Transverse colon (tissue), 4 donors: ENCODE data around the gene PITRM1. TPM values are rescaled to one million over a fixed set of nuclear protein-coding genes. Genes with fewer than 3 reads are reported as not detected.

Experiments
- DNase-seq: peaks from one replicate; pipeline ENCODE4 v3.0.0-alpha.2; 2019
- H3K27ac ChIP-seq, 4 donors: fragments of 200-600 bp; sonication (generic); 2 replicates each; pipeline ENCODE4 v1.5.1; 2016 to 2018; ENCODE audit warnings: inconsistent platforms in 4 of 4
- H3K27me3 ChIP-seq: fragments of 200-600 bp; sonication (generic); 2 replicates; pipeline ENCODE4 v1.5.1; 2017; ENCODE audit warnings: inconsistent platforms
- H3K36me3 ChIP-seq, 4 donors: fragments of 200-600 bp; sonication (generic); 2 replicates each; pipeline ENCODE4 v1.5.1; 2017 to 2019; ENCODE audit warnings: inconsistent platforms in 4 of 4
- H3K4me1 ChIP-seq, 4 donors: fragments of 200-600 bp; sonication (generic); 2 replicates each; pipeline ENCODE4 v1.5.1; 2017 to 2020; ENCODE audit warnings: inconsistent platforms in 4 of 4
- H3K4me3 ChIP-seq, 4 donors: fragments of 200-600 bp; sonication (generic); 1 replicate in 1 of 4; 2 replicates in 3 of 4; pipeline versions ENCODE4 v1.5.1 to v1.6.1; 2017 to 2019; ENCODE audit warnings: inconsistent platforms in 4 of 4
- H3K9me3 ChIP-seq, 2 donors: fragments of 200-600 bp; sonication (generic); 2 replicates each; pipeline ENCODE4 v1.5.1; 2017 to 2019; ENCODE audit warnings: inconsistent platforms in 2 of 2
- EP300 ChIP-seq: sonication (generic); formaldehyde crosslinking; IDR thresholded peaks from one replicate; pipeline ENCODE4 v1.6.1; 2017; ENCODE audit warnings: antibody characterized with exemption, low read depth
- POLR2A ChIP-seq: fragments of 450-650 bp; IDR thresholded peaks from one replicate; pipeline ENCODE4 v1.6.1; 2016; ENCODE audit warnings: antibody characterized with exemption, mild to moderate bottlenecking, moderate library complexity
- POLR2AphosphoS5 ChIP-seq, 3 donors: sonication (generic); formaldehyde crosslinking; IDR thresholded peaks; one replicate each; pipeline ENCODE4 v1.6.1; 2016; ENCODE audit warnings: antibody characterized with exemption in 3 of 3
- WGBS, 2 donors: methylation state at CpG; one replicate each; pipeline ENCODE4 v1.1.5; 2018; ENCODE audit warnings: low coverage in 1 of 2; 5-methylcytosine and 5-hydroxymethylcytosine counted together
- in situ Hi-C, 4 donors: fragments of 200-750 bp; cut with MboI; loops; one replicate each; pipeline versions ENCODE4 v1.15.0 to v1.15.1; 2017; ENCODE audit warnings: low sequenced_read_pairs in 3 of 4, low pct_ligation_motif_present in 1 of 4, low pct_unique_long_range_greater_than_20kb in 1 of 4
- intact Hi-C: fragments of 100-400 bp; cut with DNase I; formaldehyde crosslinking; loops from one replicate; pipeline ENCODE4 v1.15.1; 2023; ENCODE audit warnings: low total_unique reads
- total RNA-seq, 4 donors: library from RNA; depleted of rRNA; stranded (reverse); fragments of >200 nt; gene quantifications; one replicate each; pipeline ENCODE4 v1.1.0, GENCODE V29; 2016
- TF ChIP-seq, protein P1 (sequence below), 5 experiments: fragments of 200-600 bp in 3 of 5; fragments of 450-650 bp in 2 of 5; sonication (generic) in 3 of 5; IDR thresholded peaks; 1 replicate in 2 of 5; 2 replicates in 3 of 5; pipeline ENCODE4 v1.5.1; 2016 to 2017; ENCODE audit warnings: antibody characterized with exemption in 5 of 5, inconsistent platforms in 3 of 5, mild to moderate bottlenecking in 2 of 5, moderate library complexity in 1 of 5

Gene PITRM1
- total RNA-seq, 4 donors from 2014 or later: 50.9 to 108 (median 67.6) TPM

DNA sequence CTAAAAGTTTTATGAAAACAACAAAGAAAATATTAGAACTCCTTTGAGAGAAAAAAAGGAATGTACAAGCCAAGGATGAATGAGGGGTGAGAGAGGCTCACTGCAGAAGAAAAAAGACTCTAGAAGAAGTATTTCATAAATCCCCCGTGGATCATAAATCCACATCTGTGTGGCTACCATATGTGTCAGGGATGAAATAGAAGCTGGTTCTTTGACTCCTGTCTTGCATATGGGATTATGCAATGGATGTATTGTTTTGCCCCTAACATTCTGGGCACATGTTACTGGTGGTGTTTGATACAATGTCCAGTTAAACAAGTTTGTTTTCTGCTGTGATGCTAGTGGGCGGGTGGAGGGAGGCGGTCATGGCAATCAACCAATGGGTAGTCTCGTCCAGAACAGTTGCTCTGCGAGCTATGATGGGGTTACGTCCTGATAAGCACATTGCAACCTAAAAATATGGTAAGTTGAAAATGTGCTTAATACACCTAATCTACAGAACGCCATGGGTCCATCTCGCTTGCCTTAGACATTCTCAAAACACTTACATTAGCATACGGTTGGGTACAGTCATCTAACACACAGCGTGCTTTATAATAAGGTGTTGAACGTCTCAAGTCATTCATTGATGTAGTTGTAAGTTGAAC, 34.1 kb upstream of the PITRM1 start:
- in situ Hi-C loops (loop anchor here in 2 of 4 donors (25.0 kb wide), 2 partner anchors 1306 to 1556 kb away; no protein-coding TSS in a partner anchor), intact Hi-C loops (no loop called here)
- H3K27me3 ChIP-seq: no peaks in the 10 kb centered on the region
- H3K36me3 ChIP-seq: no peaks in the 10 kb centered on the region
- no peaks in the 10 kb centered on the region for H3K9me3 ChIP-seq
- no peak overlapping the region for H3K27ac ChIP-seq
- TF ChIP-seq, protein P1, sequence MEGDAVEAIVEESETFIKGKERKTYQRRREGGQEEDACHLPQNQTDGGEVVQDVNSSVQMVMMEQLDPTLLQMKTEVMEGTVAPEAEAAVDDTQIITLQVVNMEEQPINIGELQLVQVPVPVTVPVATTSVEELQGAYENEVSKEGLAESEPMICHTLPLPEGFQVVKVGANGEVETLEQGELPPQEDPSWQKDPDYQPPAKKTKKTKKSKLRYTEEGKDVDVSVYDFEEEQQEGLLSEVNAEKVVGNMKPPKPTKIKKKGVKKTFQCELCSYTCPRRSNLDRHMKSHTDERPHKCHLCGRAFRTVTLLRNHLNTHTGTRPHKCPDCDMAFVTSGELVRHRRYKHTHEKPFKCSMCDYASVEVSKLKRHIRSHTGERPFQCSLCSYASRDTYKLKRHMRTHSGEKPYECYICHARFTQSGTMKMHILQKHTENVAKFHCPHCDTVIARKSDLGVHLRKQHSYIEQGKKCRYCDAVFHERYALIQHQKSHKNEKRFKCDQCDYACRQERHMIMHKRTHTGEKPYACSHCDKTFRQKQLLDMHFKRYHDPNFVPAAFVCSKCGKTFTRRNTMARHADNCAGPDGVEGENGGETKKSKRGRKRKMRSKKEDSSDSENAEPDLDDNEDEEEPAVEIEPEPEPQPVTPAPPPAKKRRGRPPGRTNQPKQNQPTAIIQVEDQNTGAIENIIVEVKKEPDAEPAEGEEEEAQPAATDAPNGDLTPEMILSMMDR (IDR thresholded peaks at IDR 0.05): no peak
- TF ChIP-seq EP300: no peak
- TF ChIP-seq POLR2AphosphoS5 (IDR thresholded peaks at IDR 0.05): no peak
- TF ChIP-seq POLR2A: no peak
- 82 to 90% methylated on average over 8 to 11 of the region's 11 CpGs for WGBS, 2 donors
- DNase-seq: no peak
- H3K4me1 ChIP-seq: no peaks in the 10 kb centered on the region
- no peak overlapping the region for H3K4me3 ChIP-seq

DNA sequence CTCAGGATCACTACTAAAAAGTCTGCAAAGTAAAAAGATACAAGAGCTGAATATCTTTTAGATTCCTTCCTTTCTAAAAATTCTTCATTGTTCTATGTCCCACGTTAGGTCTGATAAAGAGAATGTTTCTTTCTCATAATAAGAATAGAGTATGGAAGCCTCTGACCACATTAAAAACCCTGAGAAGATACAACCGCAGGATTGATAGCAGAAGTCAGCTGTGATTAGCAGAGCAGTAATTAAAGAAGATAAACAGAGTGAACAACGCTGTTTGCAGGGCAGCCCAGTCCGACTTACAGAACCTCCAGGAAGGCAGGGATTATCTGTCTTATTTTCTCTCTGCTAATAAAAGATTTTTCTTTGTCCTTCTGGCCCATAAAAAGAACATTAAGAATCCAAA, 31.4 kb upstream of the PITRM1 start:
- H3K27me3 ChIP-seq: peaks cover 7% of the 10 kb centered on the region
- TF ChIP-seq EP300 (no peak), POLR2A (no peak), POLR2AphosphoS5 (IDR thresholded peaks at IDR 0.05) (no peak)
- TF ChIP-seq, protein P1 (IDR thresholded peaks at IDR 0.05): no peak
- no peaks in the 10 kb centered on the region for H3K4me1 ChIP-seq
- in situ Hi-C loops: loop anchor here in 2 of 4 donors (25.0 kb wide), 2 partner anchors 1308 to 1558 kb away; no protein-coding TSS in a partner anchor
- no peak for DNase-seq
- H3K9me3 ChIP-seq: no peaks in the 10 kb centered on the region
- H3K4me3 ChIP-seq: no peak overlapping the region
- intact Hi-C loops: no loop called here
- no peaks in the 10 kb centered on the region for H3K36me3 ChIP-seq
- WGBS, 2 donors: 52 to 54% methylated on average over 4 of the region's 4 CpGs
- H3K27ac ChIP-seq: no peak overlapping the region

DNA sequence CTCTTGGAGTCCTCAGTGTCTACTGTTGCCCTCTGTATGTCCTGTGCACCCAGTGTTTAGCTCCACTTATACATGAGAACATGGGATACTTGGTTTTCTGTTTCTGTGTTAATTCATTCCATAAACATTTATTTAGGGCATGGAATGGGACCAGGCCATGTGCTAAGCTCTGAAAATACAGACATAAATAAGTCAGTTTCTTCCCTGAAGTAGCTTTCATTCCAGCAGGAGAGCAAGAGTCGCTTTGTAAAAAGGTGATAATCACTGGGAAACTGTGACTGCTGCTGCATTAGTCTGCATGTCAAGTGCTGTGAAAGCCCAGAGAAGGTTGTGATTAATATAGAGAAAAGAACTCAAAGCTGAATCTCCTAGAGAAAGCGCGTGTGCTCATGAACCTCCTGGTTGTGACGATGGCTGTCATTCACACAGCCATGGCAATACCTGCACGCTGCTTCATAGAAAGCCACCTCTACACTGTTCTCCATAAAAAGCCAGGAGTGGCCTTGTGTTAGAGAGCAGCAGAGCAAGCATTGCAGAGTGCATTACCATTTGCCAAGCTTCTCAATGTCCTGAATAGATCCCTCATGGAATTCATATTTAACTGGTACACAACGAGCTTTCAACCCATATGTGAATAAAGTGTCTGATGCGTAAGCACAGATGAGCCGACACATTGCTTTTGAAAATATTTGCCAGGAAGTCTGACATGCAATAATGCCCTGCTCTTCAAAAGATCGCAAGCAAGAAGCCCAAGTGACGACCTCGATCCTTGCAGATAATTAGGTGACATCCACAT, 30.6 kb upstream of the PITRM1 start:
- H3K36me3 ChIP-seq: no peaks in the 10 kb centered on the region
- H3K27ac ChIP-seq: no peak overlapping the region
- DNase-seq: no peak
- peaks cover 11% of the 10 kb centered on the region for H3K27me3 ChIP-seq
- in situ Hi-C loops: loop anchor here in 2 of 4 donors (25.0 kb wide), 2 partner anchors 1309 to 1559 kb away; no protein-coding TSS in a partner anchor
- H3K9me3 ChIP-seq: no peaks in the 10 kb centered on the region
- 63 to 74% methylated on average over 11 of the region's 11 CpGs for WGBS, 2 donors
- TF ChIP-seq, protein P1 (IDR thresholded peaks at IDR 0.05): no peak
- TF ChIP-seq EP300 (no peak), POLR2A (no peak), POLR2AphosphoS5 (IDR thresholded peaks at IDR 0.05) (no peak)
- intact Hi-C loops: no loop called here
- H3K4me3 ChIP-seq: no peak overlapping the region
- H3K4me1 ChIP-seq: no peaks in the 10 kb centered on the region

DNA sequence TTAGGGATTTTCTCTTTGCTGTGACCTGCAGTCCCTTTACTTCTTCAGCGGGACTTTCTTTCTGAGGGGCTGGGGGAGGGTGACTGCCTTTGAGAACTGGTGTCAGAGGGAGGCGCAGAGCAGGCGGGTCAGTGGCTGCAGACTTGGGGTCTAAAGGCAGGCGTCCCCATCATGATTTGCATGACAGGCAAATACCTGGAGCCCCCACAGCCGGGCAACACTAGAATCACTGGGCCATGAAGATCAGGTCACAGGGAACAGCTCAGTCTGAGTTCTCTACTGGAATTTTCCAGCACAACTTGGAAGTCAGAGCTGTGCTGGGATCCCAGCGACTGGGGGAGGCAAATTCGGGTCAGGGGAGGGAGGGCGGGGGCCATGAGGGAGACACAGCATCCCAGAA, 29.2 kb upstream of the PITRM1 start:
- Histone ChIP-seq H3K36me3 (no peaks in the 10 kb centered on the region), H3K27me3 (peaks cover 12% of the 10 kb centered on the region), H3K27ac (no peak overlapping the region), H3K4me1 (peaks cover 6 to 14% (median 10%) of the 10 kb centered on the region in 4 donors), H3K4me3 (no peak overlapping the region), H3K9me3 (no peaks in the 10 kb centered on the region)
- WGBS, 2 donors: 74% methylated on average over 8 of the region's 8 CpGs; no CpG with 5 or more reads in 1 of the 2 donors
- intact Hi-C loops (no loop called here), in situ Hi-C loops (loop anchor here in 2 of 4 donors (25.0 kb wide), 2 partner anchors 1311 to 1561 kb away; no protein-coding TSS in a partner anchor)
- TF ChIP-seq POLR2A: no peak
- TF ChIP-seq POLR2AphosphoS5 (IDR thresholded peaks at IDR 0.05): no peak
- TF ChIP-seq, protein P1 (IDR thresholded peaks at IDR 0.05): no peak
- TF ChIP-seq EP300: no peak
- DNase-seq: no peak
